ENCODE results near the gene TMEM8B.

TMEM8B gene, protein sequence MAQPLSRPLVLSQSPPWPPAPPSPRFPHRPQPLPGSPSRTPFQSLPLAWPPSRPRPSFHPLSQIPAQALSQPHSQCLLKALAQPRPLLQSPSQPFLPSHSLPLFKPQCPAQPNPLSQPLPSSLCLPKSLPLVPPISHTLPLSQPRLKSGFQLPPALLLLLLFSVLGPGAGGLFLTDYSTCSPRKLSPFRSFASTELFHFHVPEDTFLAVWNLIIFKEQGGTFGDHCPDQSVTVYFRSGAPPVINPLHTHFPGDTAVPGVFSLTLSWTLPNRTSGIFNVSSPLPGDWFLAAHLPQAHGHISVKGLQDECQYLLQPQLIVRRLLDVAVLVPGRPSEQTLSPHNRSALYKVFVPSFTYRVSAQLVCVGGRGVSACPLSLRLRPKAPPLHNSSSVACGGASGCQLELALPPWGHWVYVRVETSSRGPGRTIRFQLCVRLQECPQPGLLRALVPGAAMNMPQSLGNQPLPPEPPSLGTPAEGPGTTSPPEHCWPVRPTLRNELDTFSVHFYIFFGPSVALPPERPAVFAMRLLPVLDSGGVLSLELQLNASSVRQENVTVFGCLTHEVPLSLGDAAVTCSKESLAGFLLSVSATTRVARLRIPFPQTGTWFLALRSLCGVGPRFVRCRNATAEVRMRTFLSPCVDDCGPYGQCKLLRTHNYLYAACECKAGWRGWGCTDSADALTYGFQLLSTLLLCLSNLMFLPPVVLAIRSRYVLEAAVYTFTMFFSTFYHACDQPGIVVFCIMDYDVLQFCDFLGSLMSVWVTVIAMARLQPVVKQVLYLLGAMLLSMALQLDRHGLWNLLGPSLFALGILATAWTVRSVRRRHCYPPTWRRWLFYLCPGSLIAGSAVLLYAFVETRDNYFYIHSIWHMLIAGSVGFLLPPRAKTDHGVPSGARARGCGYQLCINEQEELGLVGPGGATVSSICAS

GRCh38 chr9:35829084-35829763 is at the start of gene TMEM8B:
TMEM8B (plus strand) TSS chr9:35829228; CDS start chr9:35829448, 220 bp downstream.
- peak; percentile 90 for DNase-seq (ENCODE audit: low read depth)

- DNase-seq (ENCODE audit: low read depth): no peak
These were observed 48.0 kb upstream of the TMEM8B start for GRCh38 chr9:35781066-35781465.

- DNase-seq (ENCODE audit: low read depth): no peak
These were observed 45.6 kb upstream of the TMEM8B start for GRCh38 chr9:35783418-35783817.

DNA sequence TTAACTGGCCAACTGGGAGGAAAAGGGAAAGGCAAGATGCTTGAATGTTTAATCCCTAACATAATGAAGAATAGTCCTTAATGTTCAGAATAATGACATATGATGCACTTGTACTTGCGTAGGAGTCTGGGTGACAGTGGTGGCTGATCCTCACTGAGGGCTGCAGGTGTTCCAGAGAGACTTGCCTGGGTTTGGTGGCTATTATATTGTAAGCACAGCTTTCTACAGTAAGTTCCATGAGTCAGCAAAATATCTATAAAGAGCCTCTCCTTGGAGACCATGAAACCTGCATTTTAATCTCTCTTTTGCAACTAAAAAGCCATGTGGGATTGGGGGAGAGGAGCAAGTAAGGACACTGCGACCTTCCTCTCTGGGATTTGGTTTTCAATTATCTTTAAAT is 39.5 kb upstream of the TMEM8B start:
- DNase-seq (ENCODE audit: low read depth): no peak

- no peak for DNase-seq (ENCODE audit: low read depth)
These were observed 39.0 kb upstream of the TMEM8B start for GRCh38 chr9:35790025-35790384.

- DNase-seq (ENCODE audit: low read depth): peak; percentile 13
These were observed 38.4 kb upstream of the TMEM8B start for GRCh38 chr9:35790385-35791296.

- DNase-seq (ENCODE audit: low read depth): no peak
These were observed 37.6 kb upstream of the TMEM8B start, which contains the start of gene NPR2 for GRCh38 chr9:35791297-35791921. NPR2 (plus strand) TSS chr9:35791591; CDS start chr9:35792409, 818 bp downstream.

- no peak for DNase-seq (ENCODE audit: low read depth)
These were observed 36.8 kb upstream of the TMEM8B start for GRCh38 chr9:35792024-35792813.

DNA sequence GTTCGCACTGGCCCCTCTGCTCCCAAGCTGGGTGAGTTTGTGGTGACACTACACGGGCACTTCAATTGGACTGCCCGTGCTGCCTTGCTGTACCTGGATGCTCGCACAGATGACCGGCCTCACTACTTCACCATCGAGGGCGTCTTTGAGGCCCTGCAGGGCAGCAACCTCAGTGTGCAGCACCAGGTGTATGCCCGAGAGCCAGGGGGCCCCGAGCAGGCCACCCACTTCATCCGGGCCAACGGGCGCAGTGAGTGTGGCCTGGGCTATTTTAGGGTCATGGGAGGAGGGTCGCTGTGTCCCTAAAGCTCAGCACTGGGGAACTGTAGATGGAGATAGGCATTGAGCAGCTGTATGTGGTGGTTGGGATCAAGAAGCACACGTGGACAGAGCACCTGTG is 36.2 kb upstream of the TMEM8B start:
- DNase-seq (ENCODE audit: low read depth): no peak

GRCh38 chr9:35793461-35793860 is 35.6 kb upstream of the TMEM8B start:
- no peak for DNase-seq (ENCODE audit: low read depth)

- no peak for DNase-seq (ENCODE audit: low read depth)
These were observed 33.3 kb upstream of the TMEM8B start for GRCh38 chr9:35795695-35796094.

DNA sequence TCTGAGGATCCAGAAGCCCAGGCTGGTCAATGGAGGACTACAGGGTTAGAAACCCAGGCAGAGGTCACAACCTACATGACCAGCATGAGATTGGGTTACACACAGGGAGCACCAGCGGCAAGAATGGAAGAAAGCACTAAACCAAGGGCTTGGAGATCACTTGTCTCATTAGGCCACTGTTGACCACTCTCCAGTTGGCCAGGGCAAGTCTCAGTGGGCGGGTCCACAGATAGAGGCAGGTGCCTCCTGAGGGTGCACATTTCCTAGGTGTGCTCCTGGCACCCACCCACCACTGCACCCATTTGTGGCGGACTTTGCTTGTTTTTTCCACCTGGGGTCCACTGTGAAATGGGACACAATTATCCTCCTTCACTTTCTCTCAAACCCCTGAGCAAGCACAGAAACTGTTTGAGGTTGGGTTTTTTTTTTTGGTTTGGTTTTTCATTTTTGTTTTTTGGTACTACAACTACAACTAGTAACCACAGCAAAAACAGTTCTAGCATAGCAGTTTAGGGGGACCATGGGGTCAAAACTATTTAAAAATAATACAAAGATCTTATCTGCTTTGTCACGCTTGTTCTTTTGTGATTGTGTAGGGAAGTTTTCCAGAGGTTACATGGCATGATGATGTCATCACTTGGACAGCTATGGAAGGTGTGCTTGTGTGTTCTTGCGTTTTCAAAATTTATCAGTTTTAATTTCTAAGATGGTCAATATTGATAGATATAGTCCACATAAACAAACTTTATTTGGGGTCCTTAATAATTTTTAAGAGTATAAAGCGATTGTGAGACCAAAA is 31.5 kb upstream of the TMEM8B start:
- DNase-seq (ENCODE audit: low read depth): no peak

DNA sequence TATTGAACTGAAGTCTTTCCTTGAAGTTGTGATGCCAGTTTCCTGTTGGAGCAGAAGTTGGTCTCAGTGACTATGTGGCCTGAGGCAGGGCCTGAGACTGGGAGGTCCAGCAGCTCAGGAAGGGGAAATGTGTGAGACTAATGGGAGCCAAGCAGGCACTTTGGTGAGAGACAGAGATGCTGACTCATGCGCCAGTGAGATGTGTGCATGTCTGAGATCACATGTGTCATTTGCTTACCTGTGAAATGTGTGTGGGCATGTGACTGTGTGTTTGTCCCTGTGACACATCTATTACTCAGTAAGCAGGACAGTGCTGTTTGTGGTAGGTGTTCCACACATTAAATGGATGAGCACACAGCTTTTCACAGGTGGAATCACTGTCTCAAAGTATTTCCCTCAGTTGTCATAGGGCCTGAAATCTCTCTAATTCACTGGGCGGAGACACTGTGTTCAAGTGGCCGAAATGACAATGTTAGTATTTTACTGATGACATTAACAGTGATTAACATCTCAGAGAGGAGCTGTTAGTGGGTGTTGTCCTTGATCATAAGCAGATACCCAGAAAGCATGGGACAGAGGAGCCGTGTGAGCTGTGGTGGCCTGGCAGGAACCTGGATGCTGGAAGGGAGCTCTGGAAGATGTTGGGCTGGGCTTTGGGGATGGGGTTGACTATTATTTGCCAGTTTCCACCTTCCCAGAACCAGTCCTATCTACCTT is 30.2 kb upstream of the TMEM8B start:
- no peak for DNase-seq (ENCODE audit: low read depth)

- no peak for DNase-seq (ENCODE audit: low read depth)
These were observed 28.5 kb upstream of the TMEM8B start for GRCh38 chr9:35800530-35800929.

DNA sequence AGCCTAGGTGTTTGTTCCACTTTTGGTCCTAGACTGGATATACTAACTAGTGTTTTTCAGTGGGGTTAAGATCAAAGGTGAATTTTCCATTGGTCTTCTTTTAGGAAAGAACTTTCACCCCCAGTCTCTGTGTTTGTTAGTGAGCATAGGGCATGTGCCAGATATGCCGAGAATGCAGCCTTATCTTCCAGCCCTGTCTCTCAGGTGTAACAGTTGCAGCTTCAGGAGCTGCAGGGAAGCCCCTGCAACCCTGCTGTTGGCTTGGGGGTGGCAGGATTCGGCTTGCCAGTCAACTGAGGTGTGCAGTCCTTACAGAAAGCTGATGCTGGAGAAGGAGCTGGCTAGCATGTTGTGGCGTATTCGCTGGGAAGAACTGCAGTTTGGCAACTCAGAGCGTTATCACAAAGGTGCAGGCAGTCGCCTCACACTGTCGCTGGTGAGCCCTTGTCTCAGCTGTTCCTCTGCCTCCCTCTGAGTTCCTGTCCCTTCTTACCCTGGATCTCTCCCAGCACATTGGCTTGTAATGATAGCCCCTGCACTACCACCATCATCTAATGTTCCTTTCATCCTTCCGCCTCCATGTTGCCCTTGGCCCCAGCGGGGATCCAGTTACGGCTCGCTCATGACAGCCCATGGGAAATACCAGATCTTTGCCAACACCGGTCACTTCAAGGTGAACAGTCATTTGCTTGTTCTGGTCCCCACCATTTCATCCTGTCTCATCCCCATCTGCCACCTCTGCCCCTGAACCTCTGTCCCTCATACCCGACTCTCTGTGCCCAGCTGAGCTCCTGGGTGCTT is 27.5 kb upstream of the TMEM8B start:
- no peak for DNase-seq (ENCODE audit: low read depth)

- no peak for DNase-seq (ENCODE audit: low read depth)
These were observed 22.9 kb upstream of the TMEM8B start for GRCh38 chr9:35806101-35806500.

DNA sequence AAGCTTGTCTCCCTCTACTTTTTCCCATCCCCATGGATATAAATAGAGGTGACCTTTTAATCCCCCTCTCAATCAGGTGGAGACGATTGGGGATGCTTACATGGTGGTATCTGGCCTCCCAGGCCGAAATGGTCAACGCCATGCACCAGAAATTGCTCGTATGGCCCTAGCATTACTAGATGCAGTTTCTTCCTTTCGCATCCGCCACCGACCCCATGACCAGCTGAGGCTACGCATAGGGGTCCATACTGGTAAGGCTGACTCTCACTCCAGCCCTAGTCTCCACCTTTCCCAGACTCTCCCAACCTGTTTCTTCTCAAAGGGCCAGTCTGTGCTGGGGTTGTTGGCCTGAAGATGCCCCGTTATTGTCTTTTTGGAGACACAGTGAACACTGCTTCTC is 20.6 kb upstream of the TMEM8B start:
- DNase-seq (ENCODE audit: low read depth): no peak

GRCh38 chr9:35810122-35810521 is 18.9 kb upstream of the TMEM8B start:
- DNase-seq (ENCODE audit: low read depth): no peak
